Measurements from ENCODE around the gene WDR75. TPM values are rescaled to one million over a fixed set of nuclear protein-coding genes. Genes with fewer than 3 reads are reported as not detected.
A peak's percentile ranks its signal among the peaks of the same experiment; 100 is the strongest.

Gene WDR75
- total RNA-seq, 4 donors from 2014 or later, result 14.0 to 21.4 (median 16.7) TPM

DNA sequence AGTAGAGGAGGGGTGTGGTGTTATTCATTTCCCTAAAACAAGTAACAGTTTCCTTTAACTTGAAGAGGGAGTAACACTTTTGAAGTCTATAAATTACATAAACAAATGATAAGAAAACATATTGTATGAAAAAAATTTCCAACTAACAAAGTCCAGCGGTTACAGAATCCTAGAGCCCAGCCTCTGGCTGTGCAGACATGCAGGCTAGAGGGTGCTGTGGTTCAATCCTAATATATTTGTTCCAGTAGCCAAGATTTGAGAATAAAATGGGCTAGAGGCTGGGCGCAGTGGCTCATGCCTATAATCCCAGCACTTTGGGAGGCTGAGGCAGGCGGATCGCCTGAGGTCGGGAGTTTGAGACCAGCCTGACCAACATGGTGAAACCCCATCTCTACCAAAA is 56.9 kb downstream of the WDR75 start:
- intact Hi-C loops (cut with DNase I; ENCODE audit: low total_unique reads), result no loop called here

DNA sequence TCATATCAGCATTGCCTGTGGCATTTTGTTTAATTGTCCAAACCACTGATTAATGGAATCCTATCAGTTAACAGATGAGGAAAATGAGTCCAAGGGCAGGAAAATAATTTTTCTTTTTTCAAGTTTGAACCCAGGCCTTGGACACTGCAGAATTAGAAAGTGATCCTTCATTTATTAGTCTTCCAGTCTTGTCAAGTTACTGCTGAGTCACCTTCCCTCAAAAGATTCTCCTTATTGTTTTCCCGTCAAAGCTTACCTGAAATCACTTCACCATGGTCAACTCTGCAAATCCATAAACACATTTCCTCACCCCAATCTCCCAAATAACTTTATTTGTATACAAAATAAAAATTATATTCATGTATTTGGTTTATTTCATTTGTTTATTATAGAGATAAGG is 57.9 kb downstream of the WDR75 start:
- intact Hi-C loops (cut with DNase I; ENCODE audit: low total_unique reads) (loop anchor here (1.0 kb wide), 1 partner anchor 58 kb away; the partner anchor contains the start of gene WDR75), in situ Hi-C loops (cut with MboI; ENCODE audit: low sequenced_read_pairs in 4 of 4) (no loop called here)
- H3K4me3 ChIP-seq, result no peak overlapping the region
- peaks cover 18 to 33% of the 10 kb centered on the region in 2 donors for H3K4me1 ChIP-seq
- no peak for DNase-seq
- H3K27me3 ChIP-seq, result no peaks in the 10 kb centered on the region
- no peak for ATAC-seq
- H3K9me3 ChIP-seq, result no peaks in the 10 kb centered on the region
- TF ChIP-seq POLR2A (IDR thresholded peaks at IDR 0.05), result no peak
- TF ChIP-seq CTCF (IDR thresholded peaks at IDR 0.05 in 4 of 5, conservative IDR thresholded peaks at IDR 0.05 in 1 of 5), result no peak
- H3K27ac ChIP-seq, result peak overlapping the region in 1 of 4 donors; percentile 24
- H3K36me3 ChIP-seq, result no peaks in the 10 kb centered on the region

More for the DNA sequence above, 56.9 kb downstream of the WDR75 start:
- Histone ChIP-seq H3K27me3 (no peaks in the 10 kb centered on the region), H3K4me3 (no peak overlapping the region), H3K27ac (no peak overlapping the region), H3K9me3 (no peaks in the 10 kb centered on the region), H3K36me3 (no peaks in the 10 kb centered on the region), H3K4me1 (peaks cover 12 to 28% of the 10 kb centered on the region in 2 donors)
- ATAC-seq (no peak), DNase-seq (no peak)
- in situ Hi-C loops (cut with MboI; ENCODE audit: low sequenced_read_pairs in 4 of 4), result no loop called here
- TF ChIP-seq POLR2A (IDR thresholded peaks at IDR 0.05), result no peak
- no peak for TF ChIP-seq CTCF (IDR thresholded peaks at IDR 0.05 in 4 of 5, conservative IDR thresholded peaks at IDR 0.05 in 1 of 5)

- DNase-seq (no peak), ATAC-seq (peak in 1 of 2 donors; percentile 3)
- Histone ChIP-seq H3K27me3 (no peaks in the 10 kb centered on the region), H3K9me3 (no peaks in the 10 kb centered on the region), H3K27ac (peak overlapping the region; percentile 68 to 79 (median 76)), H3K36me3 (no peaks in the 10 kb centered on the region), H3K4me1 (peaks cover 22 to 38% of the 10 kb centered on the region in 2 donors), H3K4me3 (peak overlapping the region; percentile 2 to 27 (median 20))
- intact Hi-C loops (cut with DNase I; ENCODE audit: low total_unique reads) (loop anchor here (5.0 kb wide), 1 partner anchor 47 kb away; no protein-coding TSS in a partner anchor), in situ Hi-C loops (cut with MboI; ENCODE audit: low sequenced_read_pairs in 4 of 4) (no loop called here)
- no peak for TF ChIP-seq POLR2A (IDR thresholded peaks at IDR 0.05)
Measured at GRCh38 chr2:189500456-189501160, 59.3 kb downstream of the WDR75 start.

GRCh38 chr2:189501487-189501886 is 60.2 kb downstream of the WDR75 start:
- H3K4me3 ChIP-seq, result peak overlapping the region; percentile 2 to 26 (median 12)
- peaks cover 22 to 38% of the 10 kb centered on the region in 2 donors for H3K4me1 ChIP-seq
- TF ChIP-seq POLR2A (IDR thresholded peaks at IDR 0.05) (no peak), CTCF (IDR thresholded peaks at IDR 0.05 in 4 of 5, conservative IDR thresholded peaks at IDR 0.05 in 1 of 5) (no peak)
- H3K36me3 ChIP-seq, result no peaks in the 10 kb centered on the region
- peak; percentile 84 to 91 for ATAC-seq
- intact Hi-C loops (cut with DNase I; ENCODE audit: low total_unique reads) (loop anchor here (5.0 kb wide), 1 partner anchor 46 kb away; no protein-coding TSS in a partner anchor), in situ Hi-C loops (cut with MboI; ENCODE audit: low sequenced_read_pairs in 4 of 4) (no loop called here)
- H3K27me3 ChIP-seq, result no peaks in the 10 kb centered on the region
- H3K27ac ChIP-seq, result peak overlapping the region; percentile 68 to 79 (median 76)
- no peak for DNase-seq
- H3K9me3 ChIP-seq, result no peaks in the 10 kb centered on the region

DNA sequence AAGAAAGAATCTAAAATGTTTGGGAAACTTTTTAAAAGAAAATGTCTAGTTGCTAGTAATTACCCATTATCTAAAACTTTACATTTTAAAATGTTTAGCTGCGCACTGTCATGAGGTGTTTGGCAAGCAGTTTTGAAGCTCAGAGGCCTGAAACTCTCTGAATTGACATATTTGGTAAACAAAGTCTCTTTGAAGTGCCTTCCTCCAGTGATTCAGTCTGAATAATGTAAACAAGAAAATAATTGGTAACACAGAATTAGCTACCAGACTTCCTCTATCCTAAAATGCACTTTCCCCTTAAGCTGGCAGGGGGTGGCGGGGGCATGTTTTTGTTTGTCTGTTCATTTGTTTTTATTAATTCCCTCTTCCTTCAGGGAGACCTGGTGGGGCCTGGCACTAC is 61.4 kb downstream of the WDR75 start:
- no peak overlapping the region for H3K4me3 ChIP-seq
- peaks cover 22 to 38% of the 10 kb centered on the region in 2 donors for H3K4me1 ChIP-seq
- peak overlapping the region; percentile 68 to 79 (median 76) for H3K27ac ChIP-seq
- intact Hi-C loops (cut with DNase I; ENCODE audit: low total_unique reads) (loop anchor here (5.0 kb wide), 1 partner anchor 45 kb away; no protein-coding TSS in a partner anchor), in situ Hi-C loops (cut with MboI; ENCODE audit: low sequenced_read_pairs in 4 of 4) (no loop called here)
- TF ChIP-seq POLR2A (IDR thresholded peaks at IDR 0.05), result no peak
- no peak for TF ChIP-seq CTCF (IDR thresholded peaks at IDR 0.05 in 4 of 5, conservative IDR thresholded peaks at IDR 0.05 in 1 of 5)
- H3K36me3 ChIP-seq, result no peaks in the 10 kb centered on the region
- DNase-seq (no peak), ATAC-seq (no peak)
- no peaks in the 10 kb centered on the region for H3K9me3 ChIP-seq
- H3K27me3 ChIP-seq, result no peaks in the 10 kb centered on the region
